ENCODE measurements around the gene FLVCR1.
"Not testable (repeated sequence)": the region's sequence is repeated elsewhere in the genome, so short reads cannot be mapped to it uniquely, and the experiment has no call there.

Gene FLVCR1

GRCh38 chr1:212860713-212861581 lies 2.9 kb downstream of the FLVCR1 start:
- DNase-seq (ENCODE audit: low read depth), result no peak

DNA sequence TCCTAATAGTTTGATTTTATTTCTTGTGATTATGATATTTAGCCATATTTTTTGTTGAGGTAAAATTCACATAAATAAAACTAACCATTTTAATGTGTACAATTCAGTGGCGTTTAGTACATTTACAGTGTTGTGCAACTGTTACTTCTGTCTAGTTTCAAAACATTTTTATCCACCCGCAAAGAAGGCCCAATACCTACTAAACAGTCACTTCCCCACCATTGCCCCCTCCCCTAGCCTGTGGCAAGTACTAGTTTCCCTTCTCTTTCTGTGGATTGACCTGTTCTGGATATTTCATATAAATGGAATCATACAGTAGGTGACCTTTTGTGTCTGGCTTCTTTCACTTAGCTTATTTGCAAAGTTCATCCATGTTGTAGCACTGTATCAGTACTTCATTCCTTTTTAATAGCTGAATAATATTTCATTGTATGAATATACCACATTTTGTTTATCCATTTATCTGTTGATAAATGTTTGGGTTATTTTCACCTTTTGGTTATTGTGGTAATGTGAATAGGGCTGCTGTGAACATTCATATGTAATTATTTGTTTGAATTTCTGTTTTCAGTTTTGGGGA lies 4.1 kb downstream of the FLVCR1 start:
- no peak for DNase-seq (ENCODE audit: low read depth)

DNA sequence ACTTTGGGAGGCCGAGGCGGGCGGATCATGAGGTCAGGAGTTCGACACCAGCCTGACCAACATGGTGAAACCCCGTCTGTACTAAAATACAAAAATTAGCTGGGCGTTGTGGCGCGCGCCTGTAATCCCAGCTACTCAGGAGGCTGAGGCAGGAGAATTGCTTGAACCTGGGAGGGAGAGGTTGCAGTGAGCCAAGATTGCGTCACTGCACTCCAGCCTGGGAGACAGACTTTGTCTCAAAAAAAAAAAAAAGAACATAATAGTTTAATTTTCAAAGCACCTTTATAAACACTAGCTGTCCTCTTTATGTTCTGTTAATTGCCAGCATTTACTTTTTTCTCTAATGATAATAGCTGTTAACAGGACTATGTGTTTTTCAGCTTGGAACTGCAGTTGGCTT lies 5.3 kb downstream of the FLVCR1 start:
- DNase-seq (ENCODE audit: low read depth), result not testable (repeated sequence)

- DNase-seq (ENCODE audit: low read depth), result no peak
Measured at GRCh38 chr1:212864201-212864600, 6.1 kb downstream of the FLVCR1 start.

DNA sequence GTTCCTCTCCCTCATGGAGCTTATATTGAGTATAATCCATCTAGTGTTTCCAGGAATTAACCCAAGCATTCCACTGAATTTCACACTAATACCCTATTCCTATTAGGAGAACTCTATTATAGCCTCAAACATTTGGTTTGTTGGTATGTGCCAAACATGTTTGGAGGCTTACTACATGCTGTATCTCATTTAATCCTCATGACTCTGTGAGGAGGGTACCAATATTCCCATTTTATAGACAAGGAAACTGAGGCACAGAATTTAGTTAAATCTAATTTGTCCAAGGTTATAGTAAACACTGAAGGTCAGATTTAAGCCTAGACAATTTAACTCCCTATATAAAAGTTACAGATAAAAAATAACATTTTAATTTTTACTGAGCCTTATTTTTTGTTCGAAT lies 9.1 kb downstream of the FLVCR1 start:
- no peak for DNase-seq (ENCODE audit: low read depth)

DNA sequence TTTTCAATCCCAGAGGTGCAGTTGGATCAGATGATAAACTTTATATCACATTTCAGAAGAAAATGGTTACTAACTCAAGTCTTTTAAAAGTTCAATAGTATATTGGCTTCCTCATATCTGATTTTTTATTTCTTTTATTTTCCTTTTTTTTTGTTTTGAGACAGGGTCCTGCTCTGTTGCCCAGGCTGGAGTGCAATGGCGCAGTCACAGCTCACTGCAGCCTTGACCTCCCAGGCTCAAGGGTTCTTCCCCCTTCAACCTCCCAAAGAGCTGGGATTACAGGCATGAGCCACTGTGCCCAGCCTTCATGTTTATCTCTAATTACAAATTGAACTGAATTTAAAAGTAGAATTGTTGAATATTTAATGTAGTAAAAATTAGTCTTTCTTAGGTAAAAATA lies 13.9 kb downstream of the FLVCR1 start:
- DNase-seq (ENCODE audit: low read depth), result no peak

DNA sequence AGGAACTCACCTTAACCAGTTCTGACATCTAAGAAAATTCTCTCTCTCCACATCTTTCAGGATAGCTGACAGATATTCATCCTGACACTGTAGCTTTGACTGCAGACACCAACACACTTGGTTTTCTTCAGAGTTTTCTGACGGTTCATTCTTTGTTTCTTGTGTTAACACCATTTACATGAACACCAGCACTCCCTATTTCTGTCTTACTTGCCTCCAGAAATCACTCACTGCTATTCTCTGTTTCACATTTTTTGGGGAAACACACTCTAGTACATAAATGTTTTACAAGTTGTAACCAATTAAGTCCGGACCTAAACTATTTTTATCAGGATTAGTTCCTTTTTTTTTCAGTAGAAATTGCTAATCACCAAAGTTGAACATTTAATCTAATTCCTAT lies 15.4 kb downstream of the FLVCR1 start:
- no peak for DNase-seq (ENCODE audit: low read depth)

DNA sequence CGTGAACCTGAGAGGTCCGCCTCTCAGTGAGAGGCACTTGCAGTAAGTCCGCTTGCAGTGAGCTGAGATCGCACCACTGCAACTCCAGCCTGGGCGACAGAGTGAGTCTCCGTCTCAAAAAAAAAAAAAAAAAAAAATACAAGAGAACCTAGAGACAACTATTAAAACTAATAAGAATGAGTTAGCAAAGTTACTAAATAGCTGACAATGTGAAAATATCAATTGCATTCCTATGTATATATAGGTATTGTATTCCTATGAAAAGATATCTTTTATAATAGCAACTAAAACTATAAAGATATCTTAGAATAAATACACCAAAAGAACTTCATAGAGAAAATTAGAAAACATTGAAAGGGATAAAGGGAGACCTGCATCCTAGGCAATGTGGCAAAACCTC lies 20.3 kb downstream of the FLVCR1 start:
- no peak for DNase-seq (ENCODE audit: low read depth)

- no peak for DNase-seq (ENCODE audit: low read depth)
Measured at GRCh38 chr1:212879947-212880690, 22.0 kb downstream of the FLVCR1 start.

DNA sequence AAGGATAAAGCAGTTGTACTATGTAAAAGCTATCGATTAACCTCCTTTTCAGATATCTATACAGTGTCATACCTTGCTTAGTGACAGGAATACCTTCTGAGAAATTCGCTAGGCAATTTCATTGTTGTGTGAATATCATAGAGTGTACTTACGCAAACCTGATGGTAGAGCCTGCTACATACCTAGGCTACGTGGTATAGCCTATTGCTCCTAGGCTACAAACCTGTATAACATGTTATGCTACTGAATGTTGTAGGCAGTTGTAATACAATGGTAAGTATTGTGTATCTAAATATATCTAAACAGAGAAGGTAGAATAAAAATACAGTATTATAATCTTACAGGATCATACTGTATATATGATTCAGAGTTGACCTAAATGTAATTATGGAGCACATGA lies 26.5 kb downstream of the FLVCR1 start:
- no peak for DNase-seq (ENCODE audit: low read depth)

- no peak for DNase-seq (ENCODE audit: low read depth)
Measured at GRCh38 chr1:212892108-212892507, 34.0 kb downstream of the FLVCR1 start.

GRCh38 chr1:212899845-212900244 lies 41.8 kb downstream of the FLVCR1 start:
- DNase-seq (ENCODE audit: low read depth), result no peak

DNA sequence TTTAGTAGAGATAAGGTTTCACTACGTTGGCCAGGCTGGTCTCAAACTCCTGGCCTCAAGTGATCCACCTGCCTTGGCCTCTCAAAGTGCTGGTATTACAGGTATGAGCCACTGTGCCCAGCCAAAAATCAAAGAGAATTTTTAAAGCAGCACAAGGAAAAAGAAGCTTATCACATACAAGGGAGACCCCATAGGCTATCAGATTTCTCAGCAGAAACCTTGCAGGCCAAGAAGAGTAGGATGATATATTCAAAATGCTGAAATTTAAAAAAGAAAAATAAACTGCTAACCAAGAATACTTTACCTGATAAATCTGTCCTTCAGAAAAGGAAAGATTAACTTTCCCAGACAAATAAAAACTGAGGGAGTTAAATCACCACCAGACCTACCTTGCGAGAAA lies 43.2 kb downstream of the FLVCR1 start:
- no peak for DNase-seq (ENCODE audit: low read depth)

GRCh38 chr1:212902054-212902453 lies 44.0 kb downstream of the FLVCR1 start:
- no peak for DNase-seq (ENCODE audit: low read depth)

GRCh38 chr1:212903664-212904063 lies 45.6 kb downstream of the FLVCR1 start:
- DNase-seq (ENCODE audit: low read depth), result no peak

GRCh38 chr1:212908071-212908470 lies 50.0 kb downstream of the FLVCR1 start:
- DNase-seq (ENCODE audit: low read depth), result not testable (repeated sequence)

DNA sequence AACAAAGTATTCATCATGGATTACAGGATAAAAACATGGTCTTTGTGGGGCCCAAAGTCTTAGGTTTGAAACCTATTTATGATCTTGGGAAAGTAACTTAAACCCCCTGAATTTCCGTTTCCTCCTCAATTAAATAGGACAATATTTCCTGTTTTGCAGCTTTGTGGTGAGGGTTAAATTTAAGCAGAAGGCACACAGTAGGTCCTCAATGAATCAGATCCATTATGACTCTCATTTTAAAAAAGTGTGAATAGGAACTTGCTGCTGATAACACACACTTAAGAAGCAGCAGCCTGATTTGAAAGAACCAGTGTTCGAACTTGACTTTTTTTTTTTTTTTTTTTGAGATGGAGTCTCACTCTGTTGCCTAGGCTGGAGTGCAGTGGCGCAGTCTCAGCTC lies 50.9 kb downstream of the FLVCR1 start:
- no peak for DNase-seq (ENCODE audit: low read depth)

DNA sequence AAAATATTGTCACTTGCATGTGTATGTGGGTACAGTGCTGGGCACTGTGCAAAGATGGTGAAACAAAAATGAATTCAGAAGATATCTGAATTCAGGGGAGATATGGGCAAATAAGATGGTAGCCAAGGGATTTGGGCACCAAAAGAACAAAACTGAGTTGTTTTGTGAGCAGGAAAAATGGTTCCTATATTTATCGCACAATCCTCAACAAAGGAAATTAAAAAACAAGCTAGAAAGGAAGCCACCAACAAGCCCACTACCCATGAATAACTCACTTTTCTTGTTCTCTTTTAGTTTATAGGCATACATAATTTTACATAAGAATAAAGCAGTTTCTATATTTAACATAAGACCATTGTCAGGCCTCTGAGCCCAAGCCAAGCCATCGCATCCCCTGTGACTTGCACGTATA lies 51.6 kb downstream of the FLVCR1 start:
- no peak for DNase-seq (ENCODE audit: low read depth)

DNA sequence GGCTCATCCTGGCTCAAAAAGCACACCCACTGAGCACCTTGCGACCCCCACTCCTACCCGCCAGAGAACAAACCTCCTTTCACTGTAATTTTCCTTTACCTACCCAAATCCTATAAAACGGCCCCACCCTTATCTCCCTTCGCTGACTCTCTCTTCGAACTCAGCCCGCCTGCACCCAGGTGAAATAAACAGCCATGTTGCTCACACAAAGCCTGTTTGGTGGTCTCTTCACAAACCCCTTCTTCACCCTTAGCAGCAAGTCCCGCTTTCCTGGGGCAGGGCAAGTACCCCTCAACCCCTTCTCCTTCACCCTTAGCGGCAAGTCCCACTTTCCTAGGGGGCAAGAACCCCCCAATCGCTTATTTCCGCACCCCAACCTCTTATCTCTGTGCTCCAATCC lies 52.1 kb downstream of the FLVCR1 start:
- not testable (repeated sequence) for DNase-seq (ENCODE audit: low read depth)

- not testable (repeated sequence) for DNase-seq (ENCODE audit: low read depth)
Measured at GRCh38 chr1:212913638-212914037, 55.6 kb downstream of the FLVCR1 start.

DNA sequence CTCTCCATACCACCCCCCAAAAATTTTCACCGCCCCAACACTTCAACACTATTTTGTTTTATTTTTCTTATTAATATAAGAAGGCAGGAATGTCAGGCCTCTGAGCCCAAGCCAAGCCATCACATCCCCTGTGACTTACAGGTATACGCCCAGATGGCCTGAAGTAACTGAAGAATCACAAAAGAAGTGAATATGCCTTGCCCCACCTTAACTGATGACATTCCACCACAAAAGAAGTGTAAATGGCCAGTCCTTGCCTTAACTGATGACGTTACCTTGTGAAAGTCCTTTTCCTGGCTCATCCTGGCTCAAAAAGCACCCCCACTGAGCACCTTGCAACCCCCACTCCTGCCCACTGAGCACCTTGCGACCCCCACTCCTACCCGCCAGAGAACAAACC lies 56.0 kb downstream of the FLVCR1 start:
- not testable (repeated sequence) for DNase-seq (ENCODE audit: low read depth)

GRCh38 chr1:212914789-212915188 lies 56.7 kb downstream of the FLVCR1 start:
- no peak for DNase-seq (ENCODE audit: low read depth)

Data from T-helper 22 cell (primary cell).